SK-N-SH treated with all-trans-retinoic acid at 6 μM for 48 hours (cell line): ENCODE results near the gene POLR3G.

Experiments used
- ARNTL ChIP-seq: fragments of 450-650 bp; formaldehyde crosslinking; IDR thresholded peaks from 2 replicates; pipeline ENCODE4 v1.5.0; 2020; ENCODE audit warnings: low read depth, mild to moderate bottlenecking, moderate library complexity, borderline replicate concordance
- BACH2 ChIP-seq: fragments of 250-450 bp; sonication (Bioruptor Pico); IDR thresholded peaks from 2 replicates; pipeline ENCODE4 v1.9.0; 2021; ENCODE audit warnings: mild to moderate bottlenecking, borderline replicate concordance
- ZC3H10 ChIP-seq: fragments of 250-450 bp; sonication (Bioruptor Pico); IDR thresholded peaks from 2 replicates; pipeline ENCODE4 v1.5.1; 2021; ENCODE audit warnings: mild to moderate bottlenecking, moderate library complexity
- ZFP3 ChIP-seq: fragments of 250-450 bp; sonication (Bioruptor Pico); IDR thresholded peaks from 2 replicates; pipeline ENCODE4 v1.5.0; 2020; ENCODE audit warnings: mild to moderate bottlenecking, moderate library complexity
- ZNF565 ChIP-seq: fragments of 450-650 bp; formaldehyde crosslinking; conservative IDR thresholded peaks from 2 replicates; pipeline ENCODE4 v1.5.0; 2020; ENCODE audit warnings: low read depth, mild to moderate bottlenecking, moderate library complexity
- ZNF70 ChIP-seq: fragments of 450-650 bp; formaldehyde crosslinking; IDR thresholded peaks from 2 replicates; pipeline ENCODE4 v1.5.0; 2020; ENCODE audit warnings: mild to moderate bottlenecking, moderate library complexity
- TF ChIP-seq, protein P1 (sequence below): fragments of 250-450 bp; sonication (Bioruptor Pico); IDR thresholded peaks from 2 replicates; pipeline ENCODE4 v1.5.1; 2020; ENCODE audit warnings: low read depth, mild to moderate bottlenecking, moderate library complexity

DNA sequence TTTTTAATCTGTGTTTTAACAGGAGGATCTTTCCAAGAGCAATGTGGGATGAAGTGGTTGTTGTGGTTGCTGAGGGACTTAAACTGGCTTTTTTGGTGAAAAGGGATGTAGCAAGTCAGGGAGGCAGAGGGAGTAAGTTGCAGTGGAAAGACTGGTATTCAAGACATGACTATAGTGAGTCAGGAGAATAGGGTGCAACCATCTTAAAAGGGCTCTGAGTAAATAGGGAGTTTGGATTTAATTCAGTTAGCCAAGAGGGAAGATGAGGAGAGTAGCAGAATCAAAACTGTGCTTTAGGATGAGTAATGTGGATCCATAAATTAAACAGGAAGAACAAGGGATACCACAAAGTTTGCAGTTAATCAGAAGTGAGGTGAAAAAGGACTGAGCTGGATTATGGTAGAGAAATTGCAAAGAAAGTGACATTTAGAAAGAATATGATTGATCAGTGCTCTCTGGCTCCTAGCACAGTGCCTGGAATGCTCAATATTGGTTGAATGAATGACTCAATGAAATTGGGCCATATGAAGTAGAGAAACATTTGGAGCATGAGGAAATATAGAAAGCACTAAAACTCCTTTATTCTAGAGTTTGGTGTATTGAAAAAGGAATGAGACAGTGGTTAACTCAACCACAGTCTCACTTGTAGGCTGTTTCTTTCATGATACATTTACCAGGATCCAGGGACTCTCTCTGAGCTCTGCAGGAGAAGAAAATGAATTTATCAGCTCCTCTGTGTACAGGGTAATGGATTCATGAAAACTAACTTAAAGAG is 5.1 kb downstream of the POLR3G start:
- TF ChIP-seq ZFP3 (CRISPR knock-in tag): no peak
- TF ChIP-seq ARNTL (CRISPR knock-in tag): no peak
- TF ChIP-seq ZNF565 (CRISPR knock-in tag): no peak
- TF ChIP-seq, protein P1, sequence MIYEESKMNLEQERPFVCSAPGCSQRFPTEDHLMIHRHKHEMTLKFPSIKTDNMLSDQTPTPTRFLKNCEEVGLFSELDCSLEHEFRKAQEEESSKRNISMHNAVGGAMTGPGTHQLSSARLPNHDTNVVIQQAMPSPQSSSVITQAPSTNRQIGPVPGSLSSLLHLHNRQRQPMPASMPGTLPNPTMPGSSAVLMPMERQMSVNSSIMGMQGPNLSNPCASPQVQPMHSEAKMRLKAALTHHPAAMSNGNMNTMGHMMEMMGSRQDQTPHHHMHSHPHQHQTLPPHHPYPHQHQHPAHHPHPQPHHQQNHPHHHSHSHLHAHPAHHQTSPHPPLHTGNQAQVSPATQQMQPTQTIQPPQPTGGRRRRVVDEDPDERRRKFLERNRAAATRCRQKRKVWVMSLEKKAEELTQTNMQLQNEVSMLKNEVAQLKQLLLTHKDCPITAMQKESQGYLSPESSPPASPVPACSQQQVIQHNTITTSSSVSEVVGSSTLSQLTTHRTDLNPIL: no peak
- TF ChIP-seq ZC3H10 (CRISPR knock-in tag): no peak
- no peak for TF ChIP-seq ZNF70
- no peak for TF ChIP-seq BACH2 (CRISPR knock-in tag)
